Chondrocyte (in vitro differentiated cells): ENCODE results near the gene MYO6. TPM values are rescaled to one million over a fixed set of nuclear protein-coding genes. Genes with fewer than 3 reads are reported as not detected.
A peak's percentile ranks its signal among the peaks of the same experiment; 100 is the strongest.

ENCODE experiments used
- DNase-seq: peaks from one replicate; pipeline ENCODE4 v3.0.0; 2021; ENCODE audit warnings: mixed read lengths, low spot score
- H3K27ac Mint-ChIP-seq: one replicate; pipeline ENCODE4 v1.8.0; 2021; ENCODE audit warnings: mild to moderate bottlenecking, moderate library complexity, mixed read lengths; ENCODE audit not compliant: unreplicated experiment
- H3K27me3 Mint-ChIP-seq: 2 replicates; pipeline ENCODE4 v1.8.0; 2021; ENCODE audit warnings: low read depth, mixed read lengths
- H3K36me3 Mint-ChIP-seq: 2 replicates; pipeline ENCODE4 v1.8.0; 2021; ENCODE audit warnings: low read depth, mixed read lengths
- H3K4me1 Mint-ChIP-seq: 2 replicates; pipeline ENCODE4 v1.8.0; 2021; ENCODE audit warnings: low read depth, mild to moderate bottlenecking, mixed read lengths
- H3K4me3 Mint-ChIP-seq: one replicate; pipeline ENCODE4 v1.8.0; 2021; ENCODE audit warnings: mild to moderate bottlenecking, moderate library complexity, mixed read lengths; ENCODE audit not compliant: unreplicated experiment
- H3K9me3 Mint-ChIP-seq: 2 replicates; pipeline ENCODE4 v1.8.0; 2021; ENCODE audit warnings: low read depth, mixed read lengths
- CTCF ChIP-seq: fragments of 200-600 bp; sonication (generic); IDR thresholded peaks from 2 replicates; pipeline ENCODE4 v1.5.0; 2021; ENCODE audit warnings: antibody characterized with exemption, mild to moderate bottlenecking, moderate library complexity
- total RNA-seq: library from RNA; stranded (reverse); gene quantifications from 3 replicates; pipeline ENCODE4 v1.2.1, GENCODE V29; 2021

Gene MYO6
- total RNA-seq, 1 donor from 2014 or later: 32.5 TPM

- H3K36me3 Mint-ChIP-seq: peaks cover 12% of the 10 kb centered on the region
- H3K9me3 Mint-ChIP-seq: no peaks in the 10 kb centered on the region
- no peak overlapping the region for H3K4me3 Mint-ChIP-seq
- no peak for DNase-seq
- H3K4me1 Mint-ChIP-seq: peaks cover 9% of the 10 kb centered on the region
- H3K27me3 Mint-ChIP-seq: no peaks in the 10 kb centered on the region
- H3K27ac Mint-ChIP-seq: no peak overlapping the region
- TF ChIP-seq CTCF: no peak
Measured at GRCh38 chr6:75913040-75913439, 164.0 kb downstream of the MYO6 start.

- no peak overlapping the region for H3K4me3 Mint-ChIP-seq
- no peak overlapping the region for H3K27ac Mint-ChIP-seq
- H3K4me1 Mint-ChIP-seq: no peaks in the 10 kb centered on the region
- no peaks in the 10 kb centered on the region for H3K27me3 Mint-ChIP-seq
- no peaks in the 10 kb centered on the region for H3K9me3 Mint-ChIP-seq
- no peak for TF ChIP-seq CTCF
- no peak for DNase-seq
- peaks cover 1% of the 10 kb centered on the region for H3K36me3 Mint-ChIP-seq
Measured at GRCh38 chr6:75922226-75922625, 173.2 kb downstream of the MYO6 start.

- Mint-ChIP-seq H3K4me1 (peaks cover 8% of the 10 kb centered on the region), H3K4me3 (no peak overlapping the region), H3K36me3 (no peaks in the 10 kb centered on the region), H3K27me3 (no peaks in the 10 kb centered on the region), H3K9me3 (no peaks in the 10 kb centered on the region), H3K27ac (no peak overlapping the region)
- TF ChIP-seq CTCF: no peak
- DNase-seq: no peak
Measured at GRCh38 chr6:75926293-75927168, 177.5 kb downstream of the MYO6 start.

GRCh38 chr6:75931011-75931680, 182.1 kb downstream of the MYO6 start:
- no peak for TF ChIP-seq CTCF
- Mint-ChIP-seq H3K4me1 (peaks cover 20% of the 10 kb centered on the region), H3K9me3 (no peaks in the 10 kb centered on the region), H3K27me3 (peaks cover 6% of the 10 kb centered on the region), H3K36me3 (no peaks in the 10 kb centered on the region), H3K27ac (peak overlapping the region; percentile 1), H3K4me3 (no peak overlapping the region)
- DNase-seq: no peak

- no peaks in the 10 kb centered on the region for H3K36me3 Mint-ChIP-seq
- no peak overlapping the region for H3K27ac Mint-ChIP-seq
- no peak overlapping the region for H3K4me3 Mint-ChIP-seq
- H3K27me3 Mint-ChIP-seq: peaks cover 10% of the 10 kb centered on the region
- no peaks in the 10 kb centered on the region for H3K9me3 Mint-ChIP-seq
- peak; percentile 78 for TF ChIP-seq CTCF
- DNase-seq: no peak
- peaks cover 20% of the 10 kb centered on the region for H3K4me1 Mint-ChIP-seq
Measured at GRCh38 chr6:75932067-75932466, 183.0 kb downstream of the MYO6 start.
